Fibroblast of gingiva (primary cell): ENCODE measurements around the gene SNX14.

Source experiments
- DNase-seq: peaks from one replicate; pipeline ENCODE4 v3.0.0-alpha.2; 2011; ENCODE audit warnings: low read depth

Gene SNX14, protein sequence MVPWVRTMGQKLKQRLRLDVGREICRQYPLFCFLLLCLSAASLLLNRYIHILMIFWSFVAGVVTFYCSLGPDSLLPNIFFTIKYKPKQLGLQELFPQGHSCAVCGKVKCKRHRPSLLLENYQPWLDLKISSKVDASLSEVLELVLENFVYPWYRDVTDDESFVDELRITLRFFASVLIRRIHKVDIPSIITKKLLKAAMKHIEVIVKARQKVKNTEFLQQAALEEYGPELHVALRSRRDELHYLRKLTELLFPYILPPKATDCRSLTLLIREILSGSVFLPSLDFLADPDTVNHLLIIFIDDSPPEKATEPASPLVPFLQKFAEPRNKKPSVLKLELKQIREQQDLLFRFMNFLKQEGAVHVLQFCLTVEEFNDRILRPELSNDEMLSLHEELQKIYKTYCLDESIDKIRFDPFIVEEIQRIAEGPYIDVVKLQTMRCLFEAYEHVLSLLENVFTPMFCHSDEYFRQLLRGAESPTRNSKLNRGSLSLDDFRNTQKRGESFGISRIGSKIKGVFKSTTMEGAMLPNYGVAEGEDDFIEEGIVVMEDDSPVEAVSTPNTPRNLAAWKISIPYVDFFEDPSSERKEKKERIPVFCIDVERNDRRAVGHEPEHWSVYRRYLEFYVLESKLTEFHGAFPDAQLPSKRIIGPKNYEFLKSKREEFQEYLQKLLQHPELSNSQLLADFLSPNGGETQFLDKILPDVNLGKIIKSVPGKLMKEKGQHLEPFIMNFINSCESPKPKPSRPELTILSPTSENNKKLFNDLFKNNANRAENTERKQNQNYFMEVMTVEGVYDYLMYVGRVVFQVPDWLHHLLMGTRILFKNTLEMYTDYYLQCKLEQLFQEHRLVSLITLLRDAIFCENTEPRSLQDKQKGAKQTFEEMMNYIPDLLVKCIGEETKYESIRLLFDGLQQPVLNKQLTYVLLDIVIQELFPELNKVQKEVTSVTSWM

DNA sequence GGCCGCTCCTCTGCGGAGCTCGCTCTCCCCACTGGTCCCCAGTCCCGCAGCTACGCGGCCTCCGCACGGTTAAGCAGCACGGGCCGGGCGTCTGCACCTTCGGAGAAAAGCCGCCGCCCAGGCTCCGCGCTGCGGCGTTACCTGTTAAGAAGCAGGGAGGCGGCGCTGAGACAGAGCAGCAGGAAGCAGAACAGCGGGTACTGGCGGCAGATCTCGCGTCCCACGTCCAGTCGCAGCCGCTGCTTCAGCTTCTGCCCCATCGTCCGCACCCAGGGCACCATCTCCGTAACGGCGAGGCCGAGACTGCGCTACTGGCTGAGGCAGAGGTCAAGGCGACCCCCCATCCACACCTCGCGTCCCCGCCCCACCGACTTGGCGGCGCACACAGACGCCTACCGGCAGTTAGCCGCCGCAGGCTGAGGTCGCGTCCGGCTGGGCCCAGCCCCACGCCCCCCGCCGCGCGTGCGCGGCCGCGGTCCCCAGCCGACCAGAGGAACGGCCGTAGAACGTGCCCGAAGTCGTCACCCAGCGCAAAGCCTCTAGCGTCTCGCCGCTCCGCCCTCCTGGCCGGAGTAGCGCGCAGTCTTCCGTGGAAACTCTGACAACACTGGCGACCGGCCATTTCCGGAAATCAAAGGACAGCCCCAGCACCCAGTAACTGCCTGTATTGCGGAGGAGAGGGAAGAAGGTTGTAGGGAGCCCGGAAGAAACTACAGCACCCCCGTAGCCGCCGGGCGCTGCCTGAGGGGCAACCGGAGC is at the start of gene SNX14:
Gene SNX14, minus strand, starts transcription at position 421 of the 759 bp plus-strand sequence. Its CDS starts 140 bp downstream, at position 281.
- peak; percentile 98 for DNase-seq

DNA sequence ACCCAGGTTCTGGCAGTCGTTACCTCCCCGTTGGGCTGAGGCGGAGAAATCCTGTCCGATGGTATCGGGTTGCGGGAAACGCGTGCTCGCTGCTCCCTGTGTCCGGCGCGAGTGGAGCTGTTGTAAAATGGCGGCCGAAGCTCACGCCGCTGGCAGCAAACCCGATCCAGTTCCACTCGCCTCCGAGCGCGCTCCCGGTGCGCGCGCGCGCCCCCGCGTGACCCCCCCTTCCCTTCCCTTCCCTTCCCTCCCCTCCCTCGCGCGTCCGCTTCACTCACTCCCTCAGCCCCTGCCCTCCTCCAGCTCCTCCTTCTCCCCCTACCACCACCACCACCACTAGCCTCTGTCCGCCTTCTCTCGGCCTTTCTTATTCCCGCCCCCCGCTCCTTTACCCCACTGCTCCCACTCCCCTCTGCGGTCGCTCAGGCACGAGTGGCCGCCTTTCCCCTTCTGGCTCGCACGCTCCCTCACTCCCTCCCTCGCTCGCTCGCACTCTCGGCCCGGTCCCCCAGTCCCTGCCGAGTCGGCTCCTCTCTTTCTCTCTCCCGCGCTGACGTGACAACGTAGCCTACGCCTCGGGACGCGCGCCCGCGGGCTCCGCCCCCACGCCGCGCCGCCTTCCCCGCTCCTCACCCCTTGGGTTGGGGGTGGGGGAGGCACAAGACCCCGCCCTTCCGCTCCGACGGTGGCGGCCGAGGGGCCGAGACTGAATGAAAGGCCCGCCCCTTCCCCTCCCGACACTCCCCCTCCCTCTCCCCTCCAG is 49.3 kb upstream of the SNX14 start, which contains the start of gene SYNCRIP:
Gene SYNCRIP, minus strand, starts transcription at position 113 of the 763 bp plus-strand sequence. CDS start 1,447 bp downstream, outside the sequence.
- DNase-seq = peak; percentile 99

DNA sequence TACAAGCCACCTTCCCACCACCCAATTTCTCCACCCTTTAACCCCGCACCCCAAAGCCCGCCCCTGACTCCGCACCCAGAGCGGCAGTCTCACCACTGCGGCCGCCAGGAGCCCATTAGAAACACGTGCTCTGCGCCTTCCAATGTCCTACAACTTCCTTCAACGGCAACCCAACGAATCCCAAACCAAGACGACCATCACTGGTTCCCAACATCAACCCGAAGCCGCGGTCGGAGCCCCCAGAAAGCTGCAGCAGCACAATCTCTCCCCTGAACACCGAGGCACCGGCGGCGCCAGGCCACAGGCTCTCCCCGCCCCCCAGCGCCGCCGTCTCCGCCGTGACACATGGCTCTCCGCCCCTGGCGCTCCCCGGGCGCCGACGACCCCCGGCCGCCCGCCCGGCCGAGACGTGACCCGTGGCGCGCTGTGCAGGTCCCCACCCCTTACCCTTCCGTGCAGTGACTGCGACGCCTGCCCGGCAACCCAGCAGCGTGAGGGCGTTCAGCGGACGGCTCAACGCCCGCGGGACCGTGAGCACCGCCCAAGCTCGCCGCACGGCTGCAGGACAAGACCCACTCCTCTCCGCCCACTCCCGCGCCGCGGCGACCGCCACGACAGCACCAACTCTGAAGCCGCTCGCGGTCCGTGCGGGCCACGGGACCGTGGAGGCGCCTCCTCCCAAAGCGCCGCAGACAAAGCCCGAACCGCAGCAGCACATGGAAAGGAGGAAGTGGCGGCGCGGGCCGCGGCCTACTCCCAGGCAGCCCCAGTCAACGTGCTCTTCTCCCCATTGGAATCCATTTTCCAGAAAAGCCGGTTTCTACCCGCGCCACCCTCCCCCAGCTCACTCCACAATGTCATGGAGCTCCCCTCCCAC is 48.5 kb upstream of the SNX14 start:
- DNase-seq = peak; percentile 36

DNA sequence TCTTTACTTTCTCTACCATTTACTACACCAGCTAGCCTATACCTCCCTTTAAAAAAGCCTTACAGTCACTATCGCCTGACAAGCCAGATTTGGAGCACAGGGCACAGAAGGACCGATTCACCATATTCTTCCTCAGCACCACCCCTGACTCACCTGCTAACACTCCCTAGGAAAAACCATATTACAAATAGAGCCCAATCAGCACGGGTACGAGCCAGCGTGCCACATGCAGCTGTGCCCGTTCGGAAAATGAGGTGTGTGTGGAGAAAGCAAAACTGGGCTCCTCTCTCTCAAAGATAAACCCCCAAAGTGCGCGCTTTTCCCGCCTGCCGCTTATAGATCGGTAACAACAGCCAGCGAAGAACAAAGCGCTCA is 47.9 kb upstream of the SNX14 start:
- no peak for DNase-seq

DNA sequence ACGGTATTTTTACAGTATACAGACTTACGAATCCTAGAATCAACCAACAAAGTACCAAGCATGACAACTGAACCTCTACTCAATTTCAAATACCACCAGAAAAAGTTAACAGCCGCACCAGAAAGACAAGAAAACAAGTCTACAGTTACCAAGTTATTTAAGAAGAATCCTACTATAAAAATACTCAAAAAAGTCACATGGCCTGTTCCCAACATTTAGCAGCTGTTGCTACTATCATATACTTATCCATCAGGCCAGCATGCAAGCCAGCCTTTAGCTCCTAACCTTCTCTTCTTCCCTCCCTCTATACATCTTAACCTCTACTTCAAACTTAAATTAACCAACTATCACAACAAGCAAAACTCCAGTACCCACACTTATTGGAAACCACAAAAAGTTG is 47.2 kb upstream of the SNX14 start:
- no peak for DNase-seq

DNA sequence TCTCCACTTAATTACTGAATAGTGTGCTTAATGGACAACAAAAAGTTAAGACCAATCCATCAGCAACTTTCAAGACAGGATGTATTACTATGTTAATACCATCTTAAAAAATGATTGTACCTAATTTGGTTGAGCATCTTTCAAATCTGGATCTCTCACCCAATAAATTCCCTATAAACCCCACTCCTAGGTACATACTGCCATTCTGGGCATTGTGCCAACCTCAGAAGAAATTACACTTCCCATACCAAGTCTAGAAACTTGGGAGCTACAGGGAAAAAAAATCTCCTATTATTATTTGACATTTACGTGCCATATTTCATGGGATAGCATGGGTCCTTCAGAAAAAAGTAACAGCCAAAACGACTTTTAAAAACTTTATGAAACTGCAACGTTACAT is 43.9 kb upstream of the SNX14 start:
- no peak for DNase-seq

DNA sequence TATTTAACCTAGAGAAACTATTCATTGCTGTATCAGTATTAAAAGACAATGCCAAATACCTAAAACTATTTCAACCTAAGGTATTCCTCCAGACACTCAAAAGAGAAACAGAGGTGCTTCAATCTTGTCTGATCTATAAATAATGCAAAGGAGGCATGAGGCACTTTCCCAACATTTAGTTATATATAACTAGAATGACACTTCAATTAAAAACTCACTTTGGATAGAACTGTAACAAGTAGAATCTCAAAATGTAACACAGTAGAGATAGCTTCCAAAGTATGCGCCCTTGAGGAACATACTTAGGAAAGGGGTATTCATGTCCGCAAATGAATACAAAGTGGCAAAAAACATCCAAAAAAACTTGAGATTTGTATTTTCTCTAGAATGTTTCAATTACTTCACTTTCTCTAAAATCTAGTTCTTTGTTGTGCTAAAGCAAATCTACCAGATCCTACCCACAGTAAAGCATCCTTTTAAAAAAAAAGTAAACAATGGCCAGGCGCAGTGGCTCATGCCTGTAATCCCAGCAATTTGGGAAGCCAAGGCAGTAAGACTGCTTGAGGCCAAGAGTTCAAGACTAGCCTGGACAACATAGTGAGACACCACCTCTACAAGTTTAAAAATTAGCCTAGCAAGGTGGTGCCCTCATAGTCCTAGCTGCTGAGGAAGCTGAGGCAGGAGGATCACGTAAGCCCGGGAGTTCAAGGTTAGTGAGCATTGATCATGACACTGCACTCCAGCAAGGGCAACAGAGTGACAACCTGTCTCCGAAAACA is 38.7 kb upstream of the SNX14 start:
- no peak for DNase-seq

DNA sequence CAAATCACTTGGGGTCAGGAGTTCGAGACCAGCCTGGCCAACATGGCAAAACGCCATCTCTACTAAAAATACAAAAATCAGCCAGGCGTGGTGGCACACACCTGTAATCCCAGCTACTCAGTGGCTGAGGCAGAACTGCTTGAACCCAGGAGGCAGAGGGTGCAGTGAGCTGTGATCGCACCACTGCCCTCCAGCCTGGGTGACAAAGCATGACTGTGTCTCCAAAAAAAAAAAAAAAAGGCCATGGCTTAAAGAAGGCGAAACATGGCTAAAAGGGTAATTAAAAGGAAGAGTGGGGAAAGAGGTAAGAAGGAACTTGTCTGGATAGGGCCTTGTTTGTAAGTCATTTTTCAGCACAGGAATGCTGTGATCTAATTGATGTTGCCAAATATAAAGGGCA is 37.5 kb upstream of the SNX14 start:
- peak; percentile 11 for DNase-seq

DNA sequence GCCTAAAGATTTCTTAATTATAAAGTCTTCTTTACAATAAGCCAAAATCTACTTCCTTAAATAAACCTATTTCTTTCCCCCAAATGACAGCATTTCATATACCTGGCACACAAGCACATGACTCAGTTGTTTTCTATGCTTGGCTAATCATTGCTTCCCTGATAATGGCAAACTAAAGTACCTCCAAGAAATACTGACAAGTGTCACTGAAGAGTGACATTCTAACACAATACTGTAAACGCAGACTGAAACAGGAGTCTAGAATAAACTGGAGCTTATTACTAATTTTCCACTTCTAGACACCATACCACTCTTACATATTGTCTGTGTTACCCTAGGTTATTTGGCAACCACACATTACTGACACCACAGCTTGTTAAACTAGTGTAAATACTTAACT is 34.7 kb upstream of the SNX14 start:
- DNase-seq = no peak

DNA sequence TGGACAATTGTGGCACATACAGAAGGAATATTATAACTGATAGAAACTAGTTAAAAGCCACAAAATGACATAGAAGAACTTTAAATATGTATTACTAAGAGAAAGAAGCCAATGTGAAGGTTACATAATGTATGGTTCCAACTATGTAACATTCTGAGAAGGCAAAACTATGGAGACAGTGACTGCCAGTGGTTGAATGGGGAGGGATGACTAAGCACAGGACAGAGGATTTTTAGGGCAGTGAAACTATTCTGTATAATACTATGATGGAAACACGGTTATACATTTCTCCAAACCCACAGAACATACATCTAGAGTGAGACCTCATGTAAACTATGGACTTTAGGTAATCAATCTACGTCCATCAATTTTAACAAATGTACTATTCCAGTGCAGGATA is 26.6 kb upstream of the SNX14 start:
- no peak for DNase-seq

DNA sequence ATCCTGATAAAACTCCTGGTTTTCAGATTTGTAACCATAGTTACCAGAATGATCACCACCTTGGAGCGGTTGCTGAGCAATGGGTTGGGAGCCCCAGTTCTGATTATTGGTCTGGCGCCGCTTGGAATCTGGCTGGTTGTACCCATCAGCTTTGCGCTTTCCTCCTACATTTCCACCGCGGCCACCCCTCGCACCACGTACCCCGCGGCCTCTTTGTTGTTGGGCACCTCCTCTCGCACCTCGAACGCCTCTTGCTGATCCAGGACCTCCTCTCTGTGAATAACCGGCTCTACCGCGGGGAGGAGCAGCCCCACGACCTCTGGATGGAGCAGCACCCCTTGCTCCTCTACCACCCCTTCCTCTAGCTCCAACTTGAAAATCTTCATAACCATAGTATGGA is 21.1 kb upstream of the SNX14 start:
- no peak for DNase-seq

DNA sequence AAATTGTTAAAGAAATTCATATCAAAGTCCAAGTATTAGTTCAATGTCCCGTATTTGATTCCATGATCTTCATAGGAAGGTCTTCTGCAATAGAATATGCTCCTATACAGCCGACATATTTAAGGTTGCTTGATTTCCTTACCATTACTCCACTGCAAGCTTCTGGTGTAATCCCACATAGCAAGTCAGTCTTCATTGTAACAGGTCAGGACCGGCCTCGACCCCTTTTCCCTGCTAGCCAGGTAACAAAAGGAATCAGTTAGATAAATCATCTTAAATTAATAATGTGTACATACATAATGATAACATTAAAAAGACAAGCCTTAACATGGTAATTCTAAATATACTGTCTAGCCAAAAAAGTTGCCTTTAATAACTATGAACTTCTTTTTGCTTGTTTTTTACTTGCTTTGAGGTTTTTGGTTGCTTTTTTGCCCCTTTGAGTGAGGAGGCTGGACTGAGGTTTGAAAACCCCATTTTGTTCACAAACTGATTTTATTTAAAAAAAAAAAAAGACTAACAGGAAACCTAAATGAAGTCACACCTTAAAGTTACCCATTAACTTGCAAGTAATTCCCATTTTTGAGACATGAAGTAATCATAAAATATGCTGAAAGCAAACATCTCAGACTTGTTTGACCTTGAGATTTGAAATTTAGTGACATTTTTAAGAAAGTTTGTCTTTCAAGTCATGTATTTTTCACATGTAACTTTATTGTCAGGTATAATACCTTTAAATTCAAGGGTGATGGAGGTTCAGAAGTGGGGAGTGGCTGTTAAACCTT is 19.2 kb upstream of the SNX14 start:
- no peak for DNase-seq

DNA sequence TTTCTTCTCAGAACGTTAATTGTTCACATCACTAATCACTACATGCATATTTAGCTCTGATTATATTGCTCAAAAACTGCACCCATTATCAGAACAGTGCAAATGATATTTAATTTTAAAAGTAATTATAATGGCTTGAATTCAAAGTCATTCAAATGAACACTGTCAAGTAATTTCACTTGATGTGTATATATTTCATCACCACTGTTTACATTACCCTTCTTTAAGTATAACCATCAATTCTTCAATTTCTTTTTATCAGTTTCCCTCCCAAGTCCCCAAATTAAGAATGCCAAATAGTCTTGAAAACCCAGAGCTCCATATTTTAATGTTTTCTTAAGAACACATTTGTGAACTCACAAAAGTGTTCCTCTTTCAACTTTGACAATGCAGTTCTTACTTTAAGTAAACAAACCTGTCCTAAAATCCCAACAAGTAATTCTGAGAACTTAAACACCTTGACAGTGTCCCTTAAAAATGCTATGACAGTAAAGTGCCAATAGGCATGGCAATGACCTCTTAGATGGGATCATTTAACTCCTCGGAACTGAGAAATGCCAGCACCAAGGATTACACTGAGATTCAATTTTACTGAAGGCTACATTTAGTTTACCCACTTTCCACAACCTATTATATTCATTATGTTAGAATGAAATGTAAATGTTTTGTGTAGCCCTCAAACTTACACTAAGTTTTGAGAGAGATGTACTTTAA is 16.7 kb upstream of the SNX14 start:
- no peak for DNase-seq

DNA sequence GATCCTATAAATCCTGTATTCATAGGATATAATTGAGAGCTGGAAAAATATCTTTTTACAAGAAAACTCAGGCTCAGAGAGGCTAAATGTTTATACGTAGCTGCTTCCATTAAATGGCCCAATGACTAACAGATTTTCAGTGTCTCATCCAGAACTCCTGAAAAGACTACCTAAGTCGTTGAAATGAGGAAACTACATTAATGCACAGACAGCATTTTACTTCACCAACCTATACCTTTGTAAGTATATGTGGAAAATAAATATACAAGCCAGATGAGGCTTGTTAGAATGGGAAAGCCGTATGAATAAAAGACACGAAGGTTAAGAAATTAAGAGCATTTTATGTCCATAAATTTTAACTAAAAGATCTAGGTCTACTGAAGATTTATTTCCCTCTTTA is 8.4 kb upstream of the SNX14 start:
- DNase-seq = no peak

DNA sequence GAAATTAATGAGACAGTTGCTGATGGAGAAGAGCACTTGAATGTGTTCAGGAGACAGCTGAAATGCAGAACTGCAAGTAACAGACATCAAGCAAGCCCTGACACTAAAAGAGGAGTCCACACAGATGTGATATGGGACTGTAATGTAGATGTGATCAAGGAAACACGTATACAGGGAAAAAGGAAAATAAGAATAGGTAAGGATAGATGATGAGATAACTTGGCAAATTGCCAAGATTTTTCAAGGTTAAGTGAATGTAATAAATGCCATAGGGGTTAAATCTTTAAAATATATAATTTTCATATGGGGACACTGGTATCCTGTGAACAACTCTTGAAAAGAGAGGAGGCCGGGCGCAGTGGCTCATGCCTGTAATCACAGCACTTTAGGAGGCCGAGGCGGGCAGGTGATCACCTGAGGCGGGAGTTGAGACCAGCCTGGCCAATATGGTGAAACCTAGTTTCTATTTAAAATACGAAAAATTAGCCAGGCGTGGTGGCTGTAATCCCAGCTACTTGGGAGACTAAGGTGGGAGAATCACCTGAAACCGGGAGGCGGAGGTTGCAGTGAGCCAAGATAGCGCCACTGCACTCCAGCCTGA is 7.2 kb upstream of the SNX14 start:
- no peak for DNase-seq

DNA sequence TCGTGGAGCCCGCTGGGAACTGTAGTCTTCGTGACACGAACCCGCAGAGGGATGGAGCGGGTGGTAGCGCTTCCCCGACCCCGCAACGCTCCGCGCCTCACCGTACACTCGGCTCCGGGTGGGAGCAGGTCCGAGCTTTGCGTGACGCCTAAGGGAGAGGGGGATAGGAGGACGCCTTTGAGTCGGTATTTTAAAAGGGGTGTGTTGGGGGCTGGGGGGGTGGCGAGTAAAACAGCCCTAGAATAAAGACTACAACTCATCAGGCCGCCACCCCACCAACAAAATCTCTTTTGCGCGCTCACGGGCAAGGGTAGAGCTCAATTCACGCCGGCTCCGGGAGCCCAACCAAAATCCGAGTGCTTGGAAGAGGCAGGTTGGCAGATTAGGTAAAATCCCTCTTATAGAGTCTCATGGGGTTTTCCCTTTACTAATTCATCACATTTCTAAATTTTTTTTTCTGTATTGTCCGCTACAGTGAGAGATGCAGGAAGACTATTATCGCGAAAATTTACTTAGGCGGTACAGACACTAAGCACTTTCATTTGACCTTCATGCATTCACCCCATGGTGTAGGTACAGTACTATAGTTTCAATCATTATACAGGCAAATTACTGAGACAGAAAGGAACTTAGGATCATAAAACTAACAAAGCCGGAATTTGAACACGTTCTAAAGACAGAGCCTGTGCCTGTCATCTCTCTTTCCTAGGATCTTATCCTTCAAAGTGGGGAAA is 706 bp upstream of the SNX14 start:
- no peak for DNase-seq

DNA sequence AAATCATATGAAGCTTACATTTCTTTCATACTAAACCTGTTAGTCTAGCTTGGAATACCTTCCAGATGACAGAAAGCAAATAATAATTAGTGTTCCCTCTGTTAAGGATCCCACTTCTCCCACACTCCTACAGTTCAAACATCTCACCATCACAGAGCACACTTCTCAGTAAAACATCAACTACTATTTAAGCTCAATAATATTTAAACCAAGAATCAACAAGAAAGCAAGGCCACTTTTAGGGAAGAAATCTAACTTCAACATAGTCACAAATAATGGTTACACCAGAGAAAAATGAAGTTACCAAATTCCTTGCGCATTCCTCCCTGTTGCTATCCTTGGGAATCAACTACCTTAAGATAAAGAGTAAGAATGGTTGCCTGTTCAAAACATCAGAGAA is 1.6 kb downstream of the SNX14 start:
- DNase-seq = no peak
